B cell (primary cell): ENCODE data around the gene PRPF19. TPM values are rescaled to one million over a fixed set of nuclear protein-coding genes. Genes with fewer than 3 reads are reported as not detected.

Experiments
- ATAC-seq: fragments of 200-7000 bp; cut with Tn5 transposase; one replicate; pipeline ENCODE4 v1.10.0; 2021; ENCODE audit warnings: low read depth, mild to moderate bottlenecking, moderate number of reproducible peaks, moderate library complexity
- CTCF ChIA-PET: fragments of 350-600 bp; sonication (Branson Sonifier 250); formaldehyde crosslinking; loops from one replicate; lab custom pipeline; 2021; ENCODE audit warnings: antibody characterized with exemption, inconsistent platforms; lab: Charles Lee
- POLR2A ChIA-PET: fragments of 350-600 bp; sonication (Branson Sonifier 250); formaldehyde crosslinking; loops from one replicate; lab custom pipeline; 2021; ENCODE audit warnings: antibody characterized with exemption; lab: Charles Lee
- DNase-seq: peaks from one replicate; pipeline ENCODE4 v3.0.0; 2013
- H2AFZ ChIP-seq: 2 replicates; pipeline ENCODE4 v1.6.1; 2012; ENCODE audit warnings: mild to moderate bottlenecking, low read depth, low read length; ENCODE audit not compliant: insufficient read depth, poor library complexity, severe bottlenecking
- H3K27ac ChIP-seq, 2 donors: 1 replicate in 1 of 2; 2 replicates in 1 of 2; pipeline ENCODE4 v1.5.1; 2012 to 2013; ENCODE audit warnings: low read length in 2 of 2, mild to moderate bottlenecking in 2 of 2, moderate library complexity in 1 of 2
- H3K27me3 ChIP-seq, 4 experiments: fragments of 200-600 bp in 1 of 4; sonication (generic) in 1 of 4; replicated peaks in 1 of 4; 1 replicate in 2 of 4; 2 replicates in 2 of 4; pipeline versions ENCODE4 v1.6.1 to v1.7.0; 2013 to 2016; ENCODE audit warnings: low read length in 3 of 4, mild to moderate bottlenecking in 2 of 4, mixed read lengths in 1 of 4, moderate library complexity in 1 of 4; ENCODE audit not compliant: insufficient read depth in 4 of 4, control insufficient read depth in 3 of 4; ENCODE audit errors: control extremely low read depth in 1 of 4
- H3K36me3 ChIP-seq, 2 experiments: replicated peaks in 1 of 2; 1 replicate in 1 of 2; 2 replicates in 1 of 2; pipeline versions ENCODE4 v1.6.1 to v1.7.1; 2013; ENCODE audit warnings: low read length in 1 of 2; ENCODE audit not compliant: insufficient read depth in 2 of 2, control insufficient read depth in 1 of 2; ENCODE audit errors: control extremely low read depth in 1 of 2, extremely low read depth in 1 of 2
- H3K4me1 ChIP-seq, 2 donors: fragments of 200-600 bp in 1 of 2; sonication (generic) in 1 of 2; 1 replicate in 1 of 2; 2 replicates in 1 of 2; pipeline versions ENCODE4 v1.5.1 to v1.6.1; 2013 to 2017; ENCODE audit warnings: low read length in 2 of 2; ENCODE audit not compliant: control insufficient read depth in 2 of 2, insufficient read depth in 2 of 2
- H3K4me2 ChIP-seq: replicated peaks from 2 replicates; pipeline ENCODE3; 2012; ENCODE audit warnings: mild to moderate bottlenecking, low read depth, low read length; ENCODE audit not compliant: poor library complexity, severe bottlenecking
- H3K4me3 ChIP-seq, 5 experiments: fragments of 200-600 bp in 1 of 5; sonication (generic) in 1 of 5; 1 replicate in 3 of 5; 2 replicates in 2 of 5; pipeline versions ENCODE4 v1.5.1 to v1.7.0; 2011 to 2016; ENCODE audit warnings: low read length in 4 of 5, mild to moderate bottlenecking in 4 of 5, low read depth in 2 of 5, control low read depth in 1 of 5, moderate library complexity in 1 of 5; ENCODE audit not compliant: insufficient read depth in 1 of 5; ENCODE audit errors: control extremely low read depth in 1 of 5, extremely low read depth in 1 of 5
- H3K79me2 ChIP-seq: fragments of 200-600 bp; sonication (generic); one replicate; pipeline ENCODE4 v1.6.0; 2016; ENCODE audit warnings: low read length; ENCODE audit not compliant: control insufficient read depth, insufficient read depth
- H3K9ac ChIP-seq: fragments of 200-600 bp; sonication (generic); 2 replicates; pipeline ENCODE4 v1.6.1; 2017; ENCODE audit warnings: mild to moderate bottlenecking, low read length, moderate library complexity
- H3K9me3 ChIP-seq, 3 donors: one replicate each; pipeline versions ENCODE4 v1.6.1 to v1.7.1; 2013; ENCODE audit warnings: low read length in 2 of 3; ENCODE audit not compliant: control insufficient read depth in 2 of 3, insufficient read depth in 1 of 3; ENCODE audit errors: control extremely low read depth in 1 of 3
- H4K20me1 ChIP-seq: 2 replicates; pipeline ENCODE4 v1.6.0; 2012; ENCODE audit warnings: mild to moderate bottlenecking, low read length; ENCODE audit not compliant: insufficient read depth, control insufficient read depth, poor library complexity, severe bottlenecking
- H3K27ac Mint-ChIP-seq: one replicate; pipeline ENCODE4 v1.8.0; 2021; ENCODE audit warnings: mixed read lengths
- H3K27me3 Mint-ChIP-seq: one replicate; pipeline ENCODE4 v1.8.0; 2021; ENCODE audit warnings: mixed read lengths
- H3K4me1 Mint-ChIP-seq: one replicate; pipeline ENCODE4 v1.8.0; 2021; ENCODE audit warnings: mixed read lengths
- H3K4me3 Mint-ChIP-seq: one replicate; pipeline ENCODE4 v1.8.0; 2021; ENCODE audit warnings: mixed read lengths
- H3K9me3 Mint-ChIP-seq: one replicate; pipeline ENCODE4 v1.8.0; 2022; ENCODE audit warnings: mixed read lengths; ENCODE audit not compliant: insufficient read depth
- CTCF ChIP-seq: fragments of 200-600 bp; IDR thresholded peaks from one replicate; pipeline ENCODE4 v1.8.0; 2022; ENCODE audit warnings: antibody characterized with exemption, mild to moderate bottlenecking
- EZH2 ChIP-seq: IDR thresholded peaks from 2 replicates; pipeline ENCODE4 v1.6.1; 2012; ENCODE audit warnings: borderline replicate concordance, low read depth, mild to moderate bottlenecking, moderate library complexity, low read length; ENCODE audit not compliant: insufficient read depth, poor library complexity, severe bottlenecking
- WGBS: methylation state at CpG from one replicate; pipeline ENCODE4 v1.1.5; 2013; ENCODE audit warnings: missing lambda C conversion rate; ENCODE audit not compliant: insufficient coverage; 5-methylcytosine and 5-hydroxymethylcytosine counted together
- intact Hi-C: fragments of 100-400 bp; cut with micrococcal nuclease; formaldehyde crosslinking; loops from one replicate; pipeline ENCODE4 v1.10.0; 2022
- polyA plus RNA-seq: library from polyadenylated mRNA; depleted of rRNA; stranded (reverse); fragments of >200 nt; gene quantifications from 2 replicates; pipeline ENCODE4 v1.2.3, GENCODE V29; 2012
- total RNA-seq, 2 donors: library from RNA; stranded (reverse); fragments of 120-200 nt in 1 of 2; gene quantifications; 1 replicate in 1 of 2; 2 replicates in 1 of 2; pipeline versions ENCODE4 v1.2.3 to v1.2.4, GENCODE V29; 2013 to 2022

Gene PRPF19
- total and polyA plus RNA-seq, 2 donors (not counting 1 experiment from before 2014, with no cell fraction given), result 41.8 to 89.9 TPM

DNA sequence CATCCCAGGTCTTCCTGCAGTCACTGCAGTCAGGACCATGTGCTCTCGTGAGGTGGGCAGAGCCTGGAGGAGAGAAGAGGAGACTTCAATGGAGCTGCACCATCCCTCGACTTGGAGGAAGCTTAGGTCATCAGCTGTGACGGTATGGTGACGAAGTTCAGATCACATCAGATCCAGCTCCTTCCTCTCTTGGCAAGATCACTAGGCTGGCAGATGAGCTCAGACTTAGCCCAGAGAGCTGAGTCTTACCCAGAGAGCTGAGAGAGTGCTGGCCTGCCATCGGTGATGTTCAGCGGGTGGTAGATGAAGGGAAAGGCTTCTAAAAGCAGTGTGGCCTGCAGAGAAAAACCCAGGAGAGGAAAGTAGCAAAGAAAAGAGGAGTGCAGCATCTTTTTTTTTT is 47.4 kb upstream of the PRPF19 start:
- intact Hi-C loops, result loop anchor here (2.0 to 5.0 kb wide), 3 partner anchors 17 to 111 kb away; partner anchors contain the start of genes CCDC86, CD6 and PRPF19
- Histone ChIP-seq H2AFZ (no peak overlapping the region), H4K20me1 (peaks cover 17% of the 10 kb centered on the region), H3K79me2 (peaks cover 40% of the 10 kb centered on the region), H3K4me1 (peaks cover 41 to 56% of the 10 kb centered on the region in 2 donors), H3K27ac (peak overlapping the region; percentile 54 to 98), H3K9me3 (no peaks in the 10 kb centered on the region), H3K4me2 (peak overlapping the region; percentile 24), H3K36me3 (peaks cover 0 to under 1% of the 10 kb centered on the region in 2 experiments), H3K27me3 (no peaks in the 10 kb centered on the region), H3K9ac (no peak overlapping the region), H3K4me3 (no peak overlapping the region)
- Mint-ChIP-seq H3K27ac (peak overlapping the region; percentile 94), H3K27me3 (no peaks in the 10 kb centered on the region), H3K4me3 (peak overlapping the region; percentile 60), H3K9me3 (no peaks in the 10 kb centered on the region), H3K4me1 (peaks cover 43% of the 10 kb centered on the region)
- ATAC-seq (no peak), DNase-seq (peak; percentile 64)
- POLR2A ChIA-PET, result interaction anchor here (2.4 kb wide), 1 partner anchor 16 kb away, joined by 13 read pairs; no protein-coding TSS in a partner anchor
- CTCF ChIA-PET, result interaction anchor here (0.7 to 3.1 kb wide), 9 partner anchors 8 to 204 kb away, joined by 3 to 14 read pairs (median 4); no protein-coding TSS in a partner anchor
- no peak for TF ChIP-seq CTCF
- TF ChIP-seq EZH2, result no peak
- WGBS, result 45% methylated on average over 5 of the region's 6 CpGs

GRCh38 chr11:60952742-60953170 is 46.4 kb upstream of the PRPF19 start:
- Histone ChIP-seq H3K36me3 (peaks cover 2 to 6% of the 10 kb centered on the region in 2 experiments), H2AFZ (peak overlapping the region; percentile 91), H3K9ac (peak overlapping the region; percentile 88), H3K4me1 (peaks cover 46 to 60% of the 10 kb centered on the region in 2 donors), H4K20me1 (peaks cover 27% of the 10 kb centered on the region), H3K9me3 (no peaks in the 10 kb centered on the region), H3K79me2 (peaks cover 51% of the 10 kb centered on the region), H3K27me3 (no peaks in the 10 kb centered on the region), H3K27ac (peak overlapping the region; percentile 91 to 98), H3K4me3 (peak overlapping the region; percentile 9 to 99 (median 81)), H3K4me2 (peak overlapping the region; percentile 100)
- H3K9me3 Mint-ChIP-seq, result no peaks in the 10 kb centered on the region
- ATAC-seq (no peak), DNase-seq (no peak)
- intact Hi-C loops, result loop anchor here (1.0 to 5.0 kb wide), 6 partner anchors 18 to 118 kb away; partner anchors contain the start of genes CCDC86, CD6 and PRPF19
- WGBS, result 0% methylated on average over 3 of the region's 3 CpGs
- POLR2A ChIA-PET, result interaction anchor here (0.8 to 3.6 kb wide), 5 partner anchors 17 to 124 kb away, joined by 3 to 26 read pairs (median 13); partner anchors contain the start of gene TMEM109
- H3K27me3 Mint-ChIP-seq, result no peaks in the 10 kb centered on the region
- H3K4me3 Mint-ChIP-seq, result peak overlapping the region; percentile 90
- H3K4me1 Mint-ChIP-seq, result peaks cover 52% of the 10 kb centered on the region
- CTCF ChIA-PET, result interaction anchor here (0.8 to 3.1 kb wide), 6 partner anchors 7 to 53 kb away, joined by 3 to 14 read pairs (median 4); no protein-coding TSS in a partner anchor
- TF ChIP-seq CTCF (no peak), EZH2 (no peak)
- H3K27ac Mint-ChIP-seq, result peak overlapping the region; percentile 94
